Fibroblast of lung (primary cell): ENCODE data around the gene AK4.

Source experiments
- EZH2 ChIP-seq: IDR thresholded peaks from 2 replicates; pipeline ENCODE4 v1.5.1; 2012; ENCODE audit warnings: low read length, control low read depth, mild to moderate bottlenecking; ENCODE audit errors: missing control alignments
- TF ChIP-seq, protein P1 (sequence below), 2 donors: IDR thresholded peaks in 1 of 2; conservative IDR thresholded peaks in 1 of 2; 1 replicate in 1 of 2; 2 replicates in 1 of 2; pipeline ENCODE4 v1.5.1; 2011 to 2012; ENCODE audit warnings: low read length in 2 of 2, control low read depth in 1 of 2, inconsistent platforms in 1 of 2, low read depth in 1 of 2, mild to moderate bottlenecking in 1 of 2

DNA sequence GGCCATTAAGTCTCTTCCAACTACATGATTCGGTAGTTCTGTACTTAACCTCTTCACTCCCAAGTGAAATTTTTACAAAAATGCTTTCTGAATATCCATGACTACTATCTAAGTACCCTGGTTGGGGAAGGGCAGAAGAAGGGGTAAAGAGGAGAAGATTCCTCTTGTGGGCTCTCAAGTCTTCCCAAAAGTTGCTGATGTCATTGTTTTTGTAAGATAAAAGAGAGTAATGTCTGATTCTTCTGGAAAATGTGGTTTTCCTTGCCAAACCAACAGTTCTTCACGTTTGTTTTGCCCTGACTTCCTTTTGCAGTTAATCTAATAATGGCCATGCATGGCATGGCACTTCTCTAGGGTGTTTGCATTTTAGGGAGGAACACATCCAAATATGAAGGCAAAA lies 34.7 kb upstream of the AK4 start:
- TF ChIP-seq, protein P1, sequence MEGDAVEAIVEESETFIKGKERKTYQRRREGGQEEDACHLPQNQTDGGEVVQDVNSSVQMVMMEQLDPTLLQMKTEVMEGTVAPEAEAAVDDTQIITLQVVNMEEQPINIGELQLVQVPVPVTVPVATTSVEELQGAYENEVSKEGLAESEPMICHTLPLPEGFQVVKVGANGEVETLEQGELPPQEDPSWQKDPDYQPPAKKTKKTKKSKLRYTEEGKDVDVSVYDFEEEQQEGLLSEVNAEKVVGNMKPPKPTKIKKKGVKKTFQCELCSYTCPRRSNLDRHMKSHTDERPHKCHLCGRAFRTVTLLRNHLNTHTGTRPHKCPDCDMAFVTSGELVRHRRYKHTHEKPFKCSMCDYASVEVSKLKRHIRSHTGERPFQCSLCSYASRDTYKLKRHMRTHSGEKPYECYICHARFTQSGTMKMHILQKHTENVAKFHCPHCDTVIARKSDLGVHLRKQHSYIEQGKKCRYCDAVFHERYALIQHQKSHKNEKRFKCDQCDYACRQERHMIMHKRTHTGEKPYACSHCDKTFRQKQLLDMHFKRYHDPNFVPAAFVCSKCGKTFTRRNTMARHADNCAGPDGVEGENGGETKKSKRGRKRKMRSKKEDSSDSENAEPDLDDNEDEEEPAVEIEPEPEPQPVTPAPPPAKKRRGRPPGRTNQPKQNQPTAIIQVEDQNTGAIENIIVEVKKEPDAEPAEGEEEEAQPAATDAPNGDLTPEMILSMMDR (conservative IDR thresholded peaks at IDR 0.05 in 1 of 2, IDR thresholded peaks at IDR 0.05 in 1 of 2; ENCODE audit: low read depth in 1 of 2, low read length in 2 of 2): no peak
- TF ChIP-seq EZH2: no peak
